HG03378 (cell line): ENCODE data around the gene PRICKLE1.

Source experiments
- ATAC-seq: cut with Tn5 transposase; IDR thresholded peaks from one replicate; pipeline ENCODE4 v1.9.1; 2021; ENCODE audit warnings: mild to moderate bottlenecking, moderate library complexity; ENCODE audit not compliant: unreplicated experiment

The PRICKLE1 gene

DNA sequence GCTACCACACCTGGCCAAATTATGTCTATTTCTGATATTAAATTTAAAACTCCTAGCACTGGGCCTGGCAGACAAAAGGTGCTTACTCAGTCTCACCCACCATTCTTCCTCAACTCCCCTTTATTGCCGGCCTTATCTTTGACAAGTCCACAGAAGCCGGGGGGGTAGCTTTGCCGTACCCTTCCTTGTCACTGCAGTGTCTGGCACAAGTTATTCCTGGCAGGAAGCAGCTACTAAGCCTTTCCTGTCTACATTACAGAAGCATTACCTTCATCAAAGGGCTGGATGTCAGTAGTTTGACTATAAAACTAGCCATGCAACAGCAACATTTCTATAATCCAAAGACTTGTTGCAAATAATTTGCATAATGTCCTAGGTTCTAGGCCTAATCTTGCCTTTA lies 127.1 kb downstream of the PRICKLE1 start:
- no peak for ATAC-seq

DNA sequence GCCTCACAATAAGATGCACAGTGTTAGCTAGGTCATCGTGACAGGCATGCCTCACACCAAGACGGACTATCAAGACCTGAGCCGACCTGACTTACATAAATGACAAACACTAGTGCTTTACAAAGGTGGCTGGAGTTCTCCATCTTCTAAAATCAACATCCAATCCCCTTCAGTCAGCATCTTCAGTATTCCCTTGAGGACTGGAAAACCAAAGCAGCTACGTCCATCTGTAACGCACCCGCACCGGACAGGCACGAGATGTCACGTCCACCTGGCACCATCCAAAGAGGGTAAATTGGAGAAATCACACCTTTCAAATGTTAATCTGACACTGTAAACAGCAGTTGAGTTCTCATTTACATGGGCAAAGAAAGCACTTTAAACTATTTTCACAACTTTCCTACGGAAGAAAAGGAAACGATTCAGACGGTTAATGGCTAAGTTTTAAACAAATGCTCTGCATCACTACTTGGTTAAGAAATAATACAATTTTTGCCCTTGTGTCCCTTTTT lies 130.2 kb downstream of the PRICKLE1 start:
- ATAC-seq = no peak

DNA sequence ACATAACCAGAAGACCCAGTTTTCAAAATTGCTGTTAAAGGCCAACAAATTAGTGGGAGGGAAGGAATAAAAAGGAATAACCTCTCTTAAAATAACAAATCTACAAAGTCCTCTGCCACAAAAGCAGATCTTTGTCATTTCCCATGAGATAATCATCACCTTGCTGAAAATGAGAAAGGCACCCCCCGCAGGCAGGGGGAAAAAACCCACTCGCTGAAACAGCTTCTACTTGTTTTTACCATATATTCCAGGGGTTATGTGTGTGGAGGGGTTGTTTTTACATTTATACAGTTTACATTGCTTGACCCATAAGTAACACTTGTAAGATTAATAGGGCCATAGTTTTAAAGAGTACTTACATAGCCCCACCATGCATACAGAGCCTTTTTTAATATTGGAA lies 131.0 kb downstream of the PRICKLE1 start:
- no peak for ATAC-seq

DNA sequence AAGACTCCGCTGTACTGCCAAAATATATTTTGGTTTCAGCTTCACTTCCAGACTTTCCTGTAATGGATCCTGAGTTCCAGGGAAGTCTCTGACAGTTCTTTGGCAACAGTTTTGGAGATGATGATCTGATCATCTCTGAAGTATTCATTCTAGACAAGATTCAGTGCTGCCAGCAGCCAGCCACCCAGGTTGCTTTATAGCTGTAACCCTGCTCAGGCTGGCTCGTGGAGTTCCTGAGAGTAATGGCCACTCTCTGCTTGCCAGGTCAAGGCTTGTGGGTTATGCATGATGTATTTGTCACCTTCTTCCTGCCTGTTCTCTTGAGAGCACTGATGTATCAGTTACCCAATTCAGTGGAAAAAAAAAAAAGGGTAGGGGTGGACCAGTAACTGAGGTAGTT lies 139.3 kb downstream of the PRICKLE1 start:
- ATAC-seq = peak; percentile 66

- ATAC-seq = no peak
These were observed 140.7 kb downstream of the PRICKLE1 start for GRCh38 chr12:42448841-42449240.

DNA sequence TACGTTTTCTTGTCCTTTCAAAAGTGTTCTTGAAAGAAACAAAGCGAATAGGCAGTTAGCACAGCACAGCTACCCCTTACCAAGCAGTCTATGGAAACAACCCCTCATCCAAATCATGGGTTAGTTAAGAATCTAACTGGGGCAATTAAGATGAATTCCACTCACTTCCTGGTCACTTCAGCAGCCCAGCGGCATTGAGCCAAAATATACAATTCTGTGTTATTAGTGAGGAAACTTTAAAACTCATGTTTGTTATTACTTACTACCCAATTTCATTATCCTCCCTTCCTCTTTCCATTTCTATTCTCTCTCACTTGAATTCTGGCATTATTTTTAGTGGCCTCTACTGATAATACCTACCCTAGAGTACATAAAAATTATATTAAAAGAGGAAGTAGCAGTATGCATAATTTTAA lies 142.2 kb downstream of the PRICKLE1 start:
- no peak for ATAC-seq

GRCh38 chr12:42446761-42447160 lies 142.8 kb downstream of the PRICKLE1 start:
- ATAC-seq = no peak

DNA sequence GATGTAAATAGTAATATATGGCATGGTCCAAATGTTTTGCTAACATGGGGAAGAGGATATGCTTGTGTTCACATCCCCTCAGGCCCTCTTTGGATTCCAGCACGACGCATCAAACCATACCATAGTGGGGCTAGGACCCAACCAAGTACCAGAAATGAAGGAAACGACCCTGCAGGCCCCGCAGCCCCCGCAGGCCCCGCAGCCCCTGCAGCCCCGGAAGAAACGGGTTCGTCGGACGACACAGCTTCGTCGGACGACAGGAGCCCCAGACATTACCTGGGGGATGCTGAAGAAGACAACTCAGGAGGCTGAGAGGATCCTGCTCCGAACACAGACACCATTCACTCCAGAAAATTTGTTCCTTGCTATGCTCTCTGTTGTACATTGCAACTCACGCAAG lies 143.7 kb downstream of the PRICKLE1 start:
- no peak for ATAC-seq

DNA sequence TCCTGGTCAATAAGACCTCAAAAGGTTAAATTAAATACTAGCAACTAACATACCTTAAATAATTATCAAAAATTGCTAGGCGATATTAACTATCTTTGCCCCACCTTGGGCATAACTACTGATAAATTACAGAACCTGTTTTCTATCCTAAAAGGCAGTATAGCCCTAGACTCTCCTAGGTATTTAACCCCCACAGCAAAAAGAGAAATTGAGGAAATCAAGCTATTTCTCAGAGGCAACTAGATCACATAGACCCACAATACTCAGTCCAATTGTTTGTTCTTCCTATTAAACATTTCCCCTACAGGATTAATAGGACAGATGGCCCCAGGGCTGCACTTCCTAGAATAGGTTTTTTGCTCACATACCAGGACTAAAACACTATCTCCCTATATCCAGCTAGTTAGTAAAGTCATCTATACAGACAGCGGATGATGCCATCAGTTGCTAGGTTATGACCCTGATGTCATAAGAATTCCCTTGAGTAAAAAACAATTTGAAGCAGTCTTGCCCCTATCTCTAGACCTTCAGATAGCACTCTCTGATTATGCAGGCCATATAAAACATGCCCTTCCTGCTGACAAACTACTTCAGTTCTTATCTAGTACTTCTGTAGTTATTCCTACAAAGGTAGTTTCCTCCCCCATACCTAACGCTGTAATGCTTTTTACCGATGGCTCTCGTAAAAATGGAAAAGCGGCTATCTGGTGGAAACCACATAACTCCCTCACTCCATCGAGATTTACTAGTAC lies 145.2 kb downstream of the PRICKLE1 start:
- ATAC-seq = no peak

- no peak for ATAC-seq
These were observed 146.7 kb downstream of the PRICKLE1 start for GRCh38 chr12:42442888-42443287.

DNA sequence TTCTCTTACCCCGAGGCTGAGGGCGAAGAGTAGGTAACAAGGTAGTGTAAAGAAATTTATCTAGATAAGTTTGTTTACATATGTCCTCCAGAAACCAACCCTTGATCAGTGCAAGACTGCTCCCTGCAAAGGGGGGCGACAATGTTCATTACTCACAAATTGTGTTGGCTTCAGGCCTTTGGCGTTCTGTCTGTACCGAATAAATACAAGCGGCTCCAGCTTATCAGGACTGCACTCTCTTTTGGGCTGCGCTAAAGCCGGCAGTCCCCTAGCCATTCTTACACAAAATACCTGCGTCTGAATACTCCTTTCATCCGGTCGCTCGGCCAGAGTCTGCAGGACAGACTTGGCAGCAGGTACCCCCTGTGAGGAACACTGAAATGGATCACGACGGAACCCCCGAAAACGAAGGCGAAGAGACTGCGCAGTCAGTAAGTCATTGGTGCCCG lies 147.2 kb downstream of the PRICKLE1 start:
- ATAC-seq = no peak

- ATAC-seq = no peak
These were observed 148.9 kb downstream of the PRICKLE1 start for GRCh38 chr12:42440608-42441007.

- no peak for ATAC-seq
These were observed 156.9 kb downstream of the PRICKLE1 start for GRCh38 chr12:42432517-42433140.

GRCh38 chr12:42428850-42429249 lies 160.7 kb downstream of the PRICKLE1 start:
- ATAC-seq = no peak

- no peak for ATAC-seq
These were observed 162.8 kb downstream of the PRICKLE1 start for GRCh38 chr12:42426746-42427145.

- ATAC-seq = peak; percentile 68
These were observed 166.8 kb downstream of the PRICKLE1 start for GRCh38 chr12:42422785-42423184.

GRCh38 chr12:42421844-42422779 lies 167.4 kb downstream of the PRICKLE1 start:
- peak; percentile 97 for ATAC-seq

- ATAC-seq = no peak
These were observed 169.2 kb downstream of the PRICKLE1 start for GRCh38 chr12:42420395-42420794.

DNA sequence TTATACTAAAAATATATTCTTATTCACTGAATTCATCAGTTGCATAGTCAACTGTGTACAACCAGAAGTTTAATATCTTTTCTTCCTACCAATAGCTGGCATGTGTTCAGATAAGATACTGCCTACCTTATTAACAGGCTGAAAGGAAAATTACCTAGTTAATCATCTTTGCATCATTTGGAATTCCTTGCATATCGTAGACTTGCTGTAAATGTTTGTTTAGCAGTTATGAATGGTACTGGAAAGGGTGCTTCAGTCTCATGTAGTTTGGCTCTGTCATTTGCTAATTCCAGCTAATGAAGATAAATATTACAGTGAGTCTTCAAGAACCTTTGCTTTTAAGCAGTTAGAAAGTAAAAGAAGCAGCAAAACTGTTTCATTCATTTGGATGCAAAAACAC lies 179.2 kb downstream of the PRICKLE1 start:
- no peak for ATAC-seq

- ATAC-seq = no peak
These were observed 180.1 kb downstream of the PRICKLE1 start for GRCh38 chr12:42409471-42409870.

GRCh38 chr12:42407306-42407705 lies 182.2 kb downstream of the PRICKLE1 start:
- ATAC-seq = no peak
